ENCODE measurements around the gene SAXO1. TPM values are rescaled to one million over a fixed set of nuclear protein-coding genes. Genes with fewer than 3 reads are reported as not detected.
A peak's percentile ranks its signal among the peaks of the same experiment; 100 is the strongest.

SAXO1 gene
- total and polyA plus RNA-seq, 7 experiments from 2014 or later, result 0.13 to 0.45 (median 0.30) TPM; not detected in 3

DNA sequence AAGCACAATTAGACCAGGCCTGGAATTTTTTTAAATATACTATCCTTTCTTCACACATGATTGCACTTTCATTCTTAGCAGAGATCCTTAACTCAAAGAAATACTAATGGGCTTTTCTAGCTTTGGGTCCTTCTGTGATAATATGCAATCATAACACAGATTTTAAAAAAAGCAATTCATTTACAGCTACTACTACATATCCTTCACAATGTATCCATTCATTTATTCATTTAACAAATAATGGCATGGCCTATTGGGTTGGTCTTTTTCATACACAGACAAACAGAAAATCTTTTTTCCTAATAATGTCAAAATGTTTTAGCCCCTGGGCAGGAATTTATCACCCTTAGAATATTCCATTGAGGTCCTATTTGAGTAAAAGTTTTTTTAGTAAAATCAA lies 47.0 kb downstream of the SAXO1 start:
- ChIA-PET POLR2A (no interaction called here), CTCF (no interaction called here)
- no peak overlapping the region for H3K4me3 Mint-ChIP-seq
- ATAC-seq (no peak), DNase-seq (no peak)
- H3K27ac Mint-ChIP-seq, result no peak overlapping the region
- Histone ChIP-seq H3K9me3 (ENCODE audit: control insufficient read depth in 2 of 3, low read length in 3 of 3) (no peaks in the 10 kb centered on the region), H3K4me3 (ENCODE audit: low read length) (no peak overlapping the region), H3K27me3 (ENCODE audit: control insufficient read depth in 2 of 2, insufficient read depth in 2 of 2, low read length in 2 of 2) (no peaks in the 10 kb centered on the region), H3K36me3 (ENCODE audit: control insufficient read depth in 2 of 3, insufficient read depth in 3 of 3, low read length in 3 of 3) (no peaks in the 10 kb centered on the region), H3K4me1 (ENCODE audit: control insufficient read depth in 2 of 2, insufficient read depth in 2 of 2, low read length in 2 of 2) (no peaks in the 10 kb centered on the region), H3K27ac (ENCODE audit: low read depth, low read length) (no peak overlapping the region)
- H3K36me3 Mint-ChIP-seq, result no peaks in the 10 kb centered on the region
- peaks cover 0 to 10% (median 1%) of the 10 kb centered on the region in 11 donors for H3K9me3 Mint-ChIP-seq
- peaks cover 0 to 10% (median 7%) of the 10 kb centered on the region in 7 donors for H3K4me1 Mint-ChIP-seq
- H3K27me3 Mint-ChIP-seq, result peaks cover 0 to 5% (median 0%) of the 10 kb centered on the region in 5 donors
- intact Hi-C loops (cut with micrococcal nuclease), result no loop called here

DNA sequence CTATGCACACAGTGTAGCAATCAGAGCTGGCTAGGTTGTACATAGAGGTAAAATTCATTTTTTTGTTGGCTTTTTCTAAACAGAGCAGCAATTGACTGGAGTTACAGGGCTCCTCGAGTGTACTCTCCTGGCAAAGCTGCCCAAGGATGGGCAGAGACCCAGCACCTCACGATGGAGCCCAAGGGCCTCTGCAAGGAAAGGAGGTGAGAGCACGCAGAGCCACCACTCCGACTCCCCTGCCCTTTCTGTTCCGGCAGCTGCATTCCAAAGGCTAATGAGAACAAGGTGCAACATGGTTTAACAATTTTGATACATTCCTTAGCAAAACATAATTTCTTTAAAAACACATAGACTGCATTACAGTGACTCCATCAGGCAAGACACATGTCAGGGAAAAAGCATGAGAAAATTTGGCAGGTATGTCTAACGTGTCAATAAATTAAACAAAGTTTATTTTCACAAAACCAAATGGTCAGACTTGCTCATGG lies 47.5 kb downstream of the SAXO1 start:
- no peaks in the 10 kb centered on the region for H3K4me1 ChIP-seq (ENCODE audit: control insufficient read depth in 2 of 2, insufficient read depth in 2 of 2, low read length in 2 of 2)
- CTCF ChIA-PET, result no interaction called here
- peaks cover 0 to 10% (median 7%) of the 10 kb centered on the region in 7 donors for H3K4me1 Mint-ChIP-seq

DNA sequence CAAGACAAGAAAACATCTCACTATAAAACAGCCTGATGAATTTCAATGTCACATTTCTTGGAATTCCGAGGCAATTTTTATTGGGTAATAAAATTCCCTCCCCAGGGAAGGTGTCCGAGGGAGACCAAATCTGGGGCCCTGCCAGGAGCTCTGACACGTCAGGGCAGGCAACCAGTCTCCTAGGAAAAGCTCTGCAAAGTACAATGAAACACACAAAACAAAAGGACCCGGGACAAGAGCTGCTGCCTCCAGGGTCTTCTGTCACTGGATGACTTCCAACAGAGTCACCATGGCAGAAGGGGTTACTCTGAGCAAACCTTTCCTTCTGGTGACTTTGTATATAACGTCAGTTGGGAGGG lies 50.8 kb downstream of the SAXO1 start:
- CTCF ChIA-PET, result no interaction called here

More for the DNA sequence above, 47.5 kb downstream of the SAXO1 start:
- Histone ChIP-seq H3K27me3 (ENCODE audit: control insufficient read depth in 2 of 2, insufficient read depth in 2 of 2, low read length in 2 of 2) (no peaks in the 10 kb centered on the region), H3K27ac (ENCODE audit: low read depth, low read length) (no peak overlapping the region), H3K36me3 (ENCODE audit: control insufficient read depth in 2 of 3, insufficient read depth in 3 of 3, low read length in 3 of 3) (no peaks in the 10 kb centered on the region), H3K4me3 (ENCODE audit: low read length) (no peak overlapping the region), H3K9me3 (ENCODE audit: control insufficient read depth in 2 of 3, low read length in 3 of 3) (no peaks in the 10 kb centered on the region)
- intact Hi-C loops (cut with micrococcal nuclease), result no loop called here
- Mint-ChIP-seq H3K36me3 (no peaks in the 10 kb centered on the region), H3K27ac (no peak overlapping the region), H3K4me3 (no peak overlapping the region), H3K27me3 (peaks cover 0 to 5% (median 0%) of the 10 kb centered on the region in 5 donors), H3K9me3 (peaks cover 0 to 10% (median 1%) of the 10 kb centered on the region in 11 donors)
- POLR2A ChIA-PET, result no interaction called here
- ATAC-seq (no peak), DNase-seq (no peak)

DNA sequence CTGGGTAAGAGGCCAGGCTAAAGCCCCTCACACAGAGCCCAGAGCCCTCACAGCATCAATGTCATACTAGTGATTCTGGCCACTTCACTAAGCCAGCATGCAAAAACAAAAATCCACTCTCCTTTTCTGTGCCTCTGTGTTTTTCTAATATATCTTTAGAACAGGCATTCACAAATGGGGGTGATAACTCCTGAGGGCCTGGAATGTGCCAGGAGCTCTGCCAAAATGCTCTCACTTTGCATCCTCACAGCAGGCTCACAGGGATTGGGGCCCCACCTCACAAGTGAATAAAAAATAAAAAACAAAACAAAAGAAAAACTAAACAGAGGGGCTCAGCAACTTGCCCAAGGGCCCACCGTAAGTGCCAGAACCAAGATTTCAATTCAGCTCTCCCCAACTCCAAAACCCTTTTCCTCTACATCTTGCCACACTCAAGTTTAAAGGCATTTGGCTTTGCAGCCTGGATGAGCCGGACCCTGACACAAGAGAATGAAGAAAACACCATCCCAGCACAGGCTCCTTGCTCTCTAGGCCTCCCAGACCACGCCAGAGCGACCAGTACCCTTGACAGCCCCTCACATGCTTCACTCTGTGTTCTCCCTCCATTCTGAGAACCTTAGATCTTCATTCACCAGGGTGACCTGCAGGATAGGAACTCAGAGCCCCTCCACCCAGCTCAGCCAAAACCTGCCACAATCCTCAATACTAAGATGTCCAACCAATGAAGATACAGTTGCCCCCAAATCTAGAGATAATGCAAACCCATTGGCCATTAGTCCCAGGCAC lies 51.3 kb downstream of the SAXO1 start:
- Histone ChIP-seq H3K4me1 (ENCODE audit: control insufficient read depth in 2 of 2, insufficient read depth in 2 of 2, low read length in 2 of 2) (no peaks in the 10 kb centered on the region), H3K4me3 (ENCODE audit: low read length) (no peak overlapping the region), H3K27me3 (ENCODE audit: control insufficient read depth in 2 of 2, insufficient read depth in 2 of 2, low read length in 2 of 2) (no peaks in the 10 kb centered on the region), H3K36me3 (ENCODE audit: control insufficient read depth in 2 of 3, insufficient read depth in 3 of 3, low read length in 3 of 3) (no peaks in the 10 kb centered on the region), H3K9me3 (ENCODE audit: control insufficient read depth in 2 of 3, low read length in 3 of 3) (no peaks in the 10 kb centered on the region), H3K27ac (ENCODE audit: low read depth, low read length) (no peak overlapping the region)
- POLR2A ChIA-PET, result no interaction called here
- Mint-ChIP-seq H3K9me3 (peaks cover 0 to 10% (median 1%) of the 10 kb centered on the region in 11 donors), H3K27ac (peak overlapping the region in 1 of 9 donors; percentile 35), H3K27me3 (peaks cover 0 to 4% (median 0%) of the 10 kb centered on the region in 5 donors), H3K36me3 (no peaks in the 10 kb centered on the region), H3K4me1 (peaks cover 2 to 15% (median 10%) of the 10 kb centered on the region in 7 donors), H3K4me3 (no peak overlapping the region)
- ATAC-seq (no peak), DNase-seq (no peak)
- intact Hi-C loops (cut with micrococcal nuclease), result no loop called here
- CTCF ChIA-PET, result no interaction called here

More for the DNA sequence above, 50.8 kb downstream of the SAXO1 start:
- POLR2A ChIA-PET, result no interaction called here
- peaks cover 0 to 10% (median 7%) of the 10 kb centered on the region in 7 donors for H3K4me1 Mint-ChIP-seq
- Histone ChIP-seq H3K27ac (ENCODE audit: low read depth, low read length) (no peak overlapping the region), H3K4me1 (ENCODE audit: control insufficient read depth in 2 of 2, insufficient read depth in 2 of 2, low read length in 2 of 2) (no peaks in the 10 kb centered on the region), H3K36me3 (ENCODE audit: control insufficient read depth in 2 of 3, insufficient read depth in 3 of 3, low read length in 3 of 3) (no peaks in the 10 kb centered on the region), H3K4me3 (ENCODE audit: low read length) (no peak overlapping the region), H3K9me3 (ENCODE audit: control insufficient read depth in 2 of 3, low read length in 3 of 3) (no peaks in the 10 kb centered on the region), H3K27me3 (ENCODE audit: control insufficient read depth in 2 of 2, insufficient read depth in 2 of 2, low read length in 2 of 2) (no peaks in the 10 kb centered on the region)
- H3K36me3 Mint-ChIP-seq, result no peaks in the 10 kb centered on the region
- no peak overlapping the region for H3K4me3 Mint-ChIP-seq
- no peak overlapping the region for H3K27ac Mint-ChIP-seq
- H3K27me3 Mint-ChIP-seq, result peaks cover 0 to 4% (median 0%) of the 10 kb centered on the region in 5 donors
- intact Hi-C loops (cut with micrococcal nuclease), result no loop called here
- DNase-seq (no peak), ATAC-seq (no peak)
- peaks cover 0 to 10% (median 1%) of the 10 kb centered on the region in 11 donors for H3K9me3 Mint-ChIP-seq

DNA sequence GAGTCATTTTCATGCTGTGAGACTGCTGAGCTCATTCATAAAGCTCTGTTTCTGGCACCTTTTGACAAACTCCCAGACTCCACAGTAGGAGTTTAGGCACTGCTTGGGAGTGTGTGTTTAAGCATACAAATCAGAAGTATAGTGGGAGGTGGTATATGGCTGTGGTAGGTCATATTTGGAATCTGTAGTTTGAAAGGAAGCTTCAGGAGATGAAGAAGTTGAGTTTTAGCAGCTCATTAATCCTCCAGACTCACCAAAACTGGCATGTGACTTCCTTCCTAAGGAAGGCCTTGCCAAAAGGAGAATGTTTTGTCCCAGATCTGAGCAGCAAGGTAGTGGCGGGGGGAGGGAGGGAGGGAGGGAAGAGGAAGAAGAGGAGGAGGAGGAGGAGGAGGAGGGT lies 52.8 kb downstream of the SAXO1 start:
- no peak overlapping the region for H3K4me3 Mint-ChIP-seq
- no peak for ATAC-seq

GRCh38 chr9:18979367-18979766 lies 53.6 kb downstream of the SAXO1 start:
- no peak overlapping the region for H3K27ac Mint-ChIP-seq
- no peak overlapping the region for H3K27ac ChIP-seq (ENCODE audit: low read depth, low read length)
- H3K9me3 Mint-ChIP-seq, result peaks cover 0 to 10% (median 1%) of the 10 kb centered on the region in 11 donors
- H3K4me1 ChIP-seq (ENCODE audit: control insufficient read depth in 2 of 2, insufficient read depth in 2 of 2, low read length in 2 of 2), result no peaks in the 10 kb centered on the region
- peaks cover 0 to 14% (median 0%) of the 10 kb centered on the region in 5 donors for H3K27me3 Mint-ChIP-seq
- intact Hi-C loops (cut with micrococcal nuclease), result no loop called here
- H3K36me3 Mint-ChIP-seq, result no peaks in the 10 kb centered on the region
- H3K4me1 Mint-ChIP-seq, result peaks cover 4 to 15% (median 12%) of the 10 kb centered on the region in 7 donors
- H3K4me3 Mint-ChIP-seq, result no peak overlapping the region
- no peak overlapping the region for H3K4me3 ChIP-seq (ENCODE audit: low read length)
- no peaks in the 10 kb centered on the region for H3K9me3 ChIP-seq (ENCODE audit: control insufficient read depth in 2 of 3, low read length in 3 of 3)
- POLR2A ChIA-PET, result no interaction called here
- H3K27me3 ChIP-seq (ENCODE audit: control insufficient read depth in 2 of 2, insufficient read depth in 2 of 2, low read length in 2 of 2), result no peaks in the 10 kb centered on the region
- CTCF ChIA-PET, result no interaction called here
- ATAC-seq (no peak), DNase-seq (no peak)
- no peaks in the 10 kb centered on the region for H3K36me3 ChIP-seq (ENCODE audit: control insufficient read depth in 2 of 3, insufficient read depth in 3 of 3, low read length in 3 of 3)

More for the DNA sequence above, 52.8 kb downstream of the SAXO1 start:
- Histone ChIP-seq H3K4me3 (ENCODE audit: low read length) (no peak overlapping the region), H3K9me3 (ENCODE audit: control insufficient read depth in 2 of 3, low read length in 3 of 3) (no peaks in the 10 kb centered on the region), H3K27me3 (ENCODE audit: control insufficient read depth in 2 of 2, insufficient read depth in 2 of 2, low read length in 2 of 2) (no peaks in the 10 kb centered on the region), H3K27ac (ENCODE audit: low read depth, low read length) (no peak overlapping the region), H3K4me1 (ENCODE audit: control insufficient read depth in 2 of 2, insufficient read depth in 2 of 2, low read length in 2 of 2) (no peaks in the 10 kb centered on the region), H3K36me3 (ENCODE audit: control insufficient read depth in 2 of 3, insufficient read depth in 3 of 3, low read length in 3 of 3) (no peaks in the 10 kb centered on the region)
- intact Hi-C loops (cut with micrococcal nuclease), result no loop called here
- H3K36me3 Mint-ChIP-seq, result no peaks in the 10 kb centered on the region
- DNase-seq, result no peak
- POLR2A ChIA-PET, result no interaction called here
- H3K27ac Mint-ChIP-seq, result no peak overlapping the region
- H3K27me3 Mint-ChIP-seq, result peaks cover 0 to 9% (median 0%) of the 10 kb centered on the region in 5 donors
- CTCF ChIA-PET, result no interaction called here
- H3K9me3 Mint-ChIP-seq, result peaks cover 0 to 10% (median 1%) of the 10 kb centered on the region in 11 donors
- H3K4me1 Mint-ChIP-seq, result peaks cover 4 to 21% (median 17%) of the 10 kb centered on the region in 7 donors

DNA sequence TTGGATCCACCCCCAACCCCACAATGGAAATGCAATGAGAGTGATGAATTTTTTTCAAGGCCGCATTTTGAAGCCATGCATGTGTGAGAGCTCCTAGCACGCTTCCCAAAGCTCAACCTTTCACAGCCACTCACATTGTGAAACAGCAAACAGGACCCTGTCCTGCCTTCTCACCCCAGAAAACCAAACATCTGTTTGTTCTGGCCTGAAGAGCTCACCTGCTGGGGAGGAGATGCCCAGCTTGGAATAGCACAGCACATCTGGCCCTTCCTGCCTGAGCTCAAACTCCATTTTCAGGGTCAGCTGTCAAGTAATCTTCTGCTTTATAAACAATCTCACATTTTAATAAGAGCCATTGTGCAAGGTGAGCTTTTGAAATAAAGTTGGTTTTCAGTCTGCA lies 54.8 kb downstream of the SAXO1 start:
- Histone ChIP-seq H3K4me3 (ENCODE audit: low read length) (no peak overlapping the region), H3K27me3 (ENCODE audit: control insufficient read depth in 2 of 2, insufficient read depth in 2 of 2, low read length in 2 of 2) (no peaks in the 10 kb centered on the region), H3K9me3 (ENCODE audit: control insufficient read depth in 2 of 3, low read length in 3 of 3) (no peaks in the 10 kb centered on the region), H3K4me1 (ENCODE audit: control insufficient read depth in 2 of 2, insufficient read depth in 2 of 2, low read length in 2 of 2) (no peaks in the 10 kb centered on the region), H3K27ac (ENCODE audit: low read depth, low read length) (no peak overlapping the region), H3K36me3 (ENCODE audit: control insufficient read depth in 2 of 3, insufficient read depth in 3 of 3, low read length in 3 of 3) (no peaks in the 10 kb centered on the region)
- CTCF ChIA-PET, result no interaction called here
- POLR2A ChIA-PET, result no interaction called here
- Mint-ChIP-seq H3K27me3 (peaks cover 0 to 14% (median 3%) of the 10 kb centered on the region in 5 donors), H3K27ac (no peak overlapping the region), H3K36me3 (no peaks in the 10 kb centered on the region), H3K4me3 (no peak overlapping the region), H3K9me3 (peaks cover 0 to 7% (median 1%) of the 10 kb centered on the region in 11 donors), H3K4me1 (peaks cover 4 to 12% (median 10%) of the 10 kb centered on the region in 7 donors)
- ATAC-seq (no peak), DNase-seq (no peak)
- intact Hi-C loops (cut with micrococcal nuclease), result no loop called here
